Kidney (tissue), 14 donors: ENCODE results near the gene CKB. TPM values are rescaled to one million over a fixed set of nuclear protein-coding genes. Genes with fewer than 3 reads are reported as not detected.

ENCODE experiments used
- DNase-seq, 5 donors: peaks; one replicate each; pipeline ENCODE4 v3.0.0-alpha.2; 2013 to 2020
- FAIRE-seq: peaks from 2 replicates; lab custom pipeline; 2012; peaks lifted over from hg19 to GRCh38; lab: Jason Lieb, UNC
- H3K27ac ChIP-seq, 2 donors: one replicate each; pipeline ENCODE4 v1.7.0; 2013; ENCODE audit warnings: low read depth in 2 of 2, low read length in 2 of 2, inconsistent platforms in 1 of 2
- H3K27me3 ChIP-seq: one replicate; pipeline ENCODE4 v1.7.1; 2013; ENCODE audit warnings: low read length, inconsistent platforms; ENCODE audit not compliant: control insufficient read depth, insufficient read depth
- H3K36me3 ChIP-seq, 3 donors: one replicate each; pipeline versions ENCODE4 v1.7.0 to v1.7.1; 2013; ENCODE audit warnings: low read length in 3 of 3, control low read depth in 1 of 3, inconsistent platforms in 1 of 3; ENCODE audit not compliant: insufficient read depth in 3 of 3, control insufficient read depth in 2 of 3
- H3K4me1 ChIP-seq, 3 donors: one replicate each; pipeline versions ENCODE4 v1.7.0 to v1.7.1; 2013; ENCODE audit warnings: low read length in 3 of 3, inconsistent platforms in 1 of 3, low read depth in 1 of 3; ENCODE audit not compliant: control insufficient read depth in 2 of 3, insufficient read depth in 2 of 3
- H3K4me3 ChIP-seq, 3 donors: one replicate each; pipeline versions ENCODE4 v1.7.0 to v1.8.1; 2013; ENCODE audit warnings: low read length in 3 of 3, control low read depth in 1 of 3, inconsistent platforms in 1 of 3
- H3K9ac ChIP-seq, 3 donors: one replicate each; pipeline versions ENCODE4 v1.7.0 to v1.7.1; 2013; ENCODE audit warnings: low read length in 3 of 3, control low read depth in 1 of 3, inconsistent platforms in 1 of 3
- H3K9me3 ChIP-seq, 3 donors: one replicate each; pipeline versions ENCODE4 v1.7.0 to v1.7.1; 2013; ENCODE audit warnings: low read length in 3 of 3, control low read depth in 1 of 3, inconsistent platforms in 1 of 3; ENCODE audit not compliant: control insufficient read depth in 2 of 3, insufficient read depth in 1 of 3
- CTCF ChIP-seq: IDR thresholded peaks from 3 replicates; pipeline ENCODE4 v1.5.1; 2012; ENCODE audit warnings: mild to moderate bottlenecking, moderate library complexity, borderline replicate concordance; ENCODE audit not compliant: insufficient read depth; ENCODE audit errors: extremely low read depth
- intact Hi-C: fragments of 100-400 bp; cut with DNase I; formaldehyde crosslinking; loops from one replicate; pipeline ENCODE4 v1.11.1; 2022
- polyA plus RNA-seq: library from polyadenylated mRNA; stranded (reverse); fragments of 350-450 nt; fragmentation: Illumina TruSeq; extraction: RNeasy Lipid Tissue Mini Kit (QIAGEN cat#74804); gene quantifications from one replicate; pipeline ENCODE4 v1.2.3, GENCODE V29; 2014; ENCODE audit warnings: low read depth, low replicate concordance; ENCODE audit not compliant: insufficient read depth
- total RNA-seq: library from RNA; stranded (reverse); fragmentation: NEBNext Ultra II Directional; extraction: Animal tissue kit (Norgen Biotek cat#: 25700); gene quantifications from one replicate; pipeline ENCODE4 v1.2.1, GENCODE V29; 2021
- donor health status: control.
- donor health status: control.
- donor health status: control.
- donor health status: control.
- donor health status: control.
- donor health status: DM: yes; HTN: yes; CAD: no.
- donor health status: Normal renal cell carcinoma (clear cell type).

CKB gene
- total and polyA plus RNA-seq, 2 donors from 2014 or later: 539 to 916 TPM

GRCh38 chr14:103560691-103561090, 38.1 kb upstream of the CKB start:
- DNase-seq (no peak), FAIRE-seq (no peak)
- peaks cover 0 to 18% (median 7%) of the 10 kb centered on the region in 3 donors for H3K36me3 ChIP-seq
- no peaks in the 10 kb centered on the region for H3K9me3 ChIP-seq
- H3K27me3 ChIP-seq: no peaks in the 10 kb centered on the region
- TF ChIP-seq CTCF: no peak
- H3K4me3 ChIP-seq: peak overlapping the region in 1 of 3 donors; percentile 86
- peaks cover 7 to 28% (median 20%) of the 10 kb centered on the region in 3 donors for H3K4me1 ChIP-seq
- intact Hi-C loops: no loop called here
- H3K9ac ChIP-seq: peak overlapping the region in 1 of 3 donors; percentile 77
- peak overlapping the region in 1 of 2 donors; percentile 29 for H3K27ac ChIP-seq

GRCh38 chr14:103559766-103560165, 37.1 kb upstream of the CKB start:
- Histone ChIP-seq H3K27ac (peak overlapping the region in 1 of 2 donors; percentile 73), H3K36me3 (peaks cover 0 to 18% (median 7%) of the 10 kb centered on the region in 3 donors), H3K4me1 (peaks cover 7 to 30% (median 20%) of the 10 kb centered on the region in 3 donors)

GRCh38 chr14:103558071-103558882, 35.6 kb upstream of the CKB start:
- peaks cover 0 to 18% (median 7%) of the 10 kb centered on the region in 3 donors for H3K36me3 ChIP-seq
- intact Hi-C loops: no loop called here
- no peaks in the 10 kb centered on the region for H3K27me3 ChIP-seq
- H3K9me3 ChIP-seq: no peaks in the 10 kb centered on the region
- H3K9ac ChIP-seq: peak overlapping the region in 2 of 3 donors; percentile 10 to 37
- FAIRE-seq (no peak), DNase-seq (peak; percentile 61 to 93 (median 78))
- peaks cover 7 to 30% (median 20%) of the 10 kb centered on the region in 3 donors for H3K4me1 ChIP-seq
- H3K27ac ChIP-seq: peak overlapping the region; percentile 66 to 73
- no peak for TF ChIP-seq CTCF
- no peak overlapping the region for H3K4me3 ChIP-seq

More at GRCh38 chr14:103559766-103560165, 37.1 kb upstream of the CKB start:
- no peak for TF ChIP-seq CTCF
- intact Hi-C loops: no loop called here
- Histone ChIP-seq H3K27me3 (no peaks in the 10 kb centered on the region), H3K4me3 (no peak overlapping the region), H3K9me3 (no peaks in the 10 kb centered on the region), H3K9ac (peak overlapping the region in 1 of 3 donors; percentile 37)
- FAIRE-seq (no peak), DNase-seq (no peak)
